ENCODE measurements around the gene SRGAP3.

GRCh38 chr3:9081184-9081818 lies 168.1 kb downstream of the SRGAP3 start:
- no peak for TF ChIP-seq CTCF (IDR thresholded peaks at IDR 0.05)
- TF ChIP-seq POLR2AphosphoS5 (IDR thresholded peaks at IDR 0.05) = no peak
